Loucy (cell line): ENCODE results near the gene PDHA2.

Experiments used
- H2AFZ ChIP-seq: fragments of 200-600 bp; sonication (generic); 2 replicates; pipeline ENCODE4 v1.6.0; 2016; ENCODE audit warnings: antibody characterized with exemption, mild to moderate bottlenecking, low read length, moderate library complexity
- H3F3A ChIP-seq: fragments of 200-600 bp; 2 replicates; pipeline ENCODE4 v1.6.0; 2016; ENCODE audit warnings: antibody characterized with exemption, low read depth, mild to moderate bottlenecking
- H3K27me3 ChIP-seq: fragments of 200-600 bp; sonication (generic); 2 replicates; pipeline ENCODE4 v1.6.1; 2014; ENCODE audit warnings: low read length, mild to moderate bottlenecking; ENCODE audit not compliant: insufficient read depth, poor library complexity, severe bottlenecking
- H3K36me3 ChIP-seq: fragments of 200-600 bp; sonication (generic); 2 replicates; pipeline ENCODE4 v1.6.1; 2016; ENCODE audit warnings: low read length; ENCODE audit not compliant: insufficient read depth
- H3K4me1 ChIP-seq: fragments of 200-600 bp; sonication (generic); 2 replicates; pipeline ENCODE4 v1.5.1; 2014; ENCODE audit warnings: low read length, mild to moderate bottlenecking; ENCODE audit not compliant: insufficient read depth, poor library complexity, severe bottlenecking
- H3K4me2 ChIP-seq: fragments of 200-600 bp; sonication (generic); 2 replicates; pipeline ENCODE4 v1.6.0; 2014; ENCODE audit warnings: antibody characterized with exemption, low read length, low read depth, mild to moderate bottlenecking; ENCODE audit not compliant: poor library complexity, severe bottlenecking
- H3K4me3 ChIP-seq: fragments of 200-600 bp; sonication (generic); 2 replicates; pipeline ENCODE4 v1.5.1; 2014; ENCODE audit warnings: low read length, mild to moderate bottlenecking, mixed read lengths; ENCODE audit not compliant: poor library complexity, severe bottlenecking
- H3K79me2 ChIP-seq: fragments of 200-600 bp; sonication (generic); 2 replicates; pipeline ENCODE4 v1.6.1; 2014; ENCODE audit warnings: low read length; ENCODE audit not compliant: insufficient read depth
- H3K9ac ChIP-seq: fragments of 200-600 bp; sonication (generic); 2 replicates; pipeline ENCODE4 v1.6.0; 2014; ENCODE audit warnings: mild to moderate bottlenecking, low read depth, low read length, moderate library complexity; ENCODE audit not compliant: poor library complexity, severe bottlenecking
- H3K9me2 ChIP-seq: fragments of 200-600 bp; sonication (generic); replicated peaks from 2 replicates; pipeline ENCODE4 v1.6.1; 2016; ENCODE audit warnings: low read depth, low read length, mixed read lengths
- H3K9me3 ChIP-seq: fragments of 200-600 bp; sonication (generic); 2 replicates; pipeline ENCODE4 v1.6.1; 2014; ENCODE audit warnings: mild to moderate bottlenecking, antibody characterized with exemption, low read length, low read depth; ENCODE audit not compliant: insufficient read depth
- H4K20me1 ChIP-seq: fragments of 200-600 bp; sonication (generic); 2 replicates; pipeline ENCODE4 v1.6.0; 2014; ENCODE audit warnings: antibody characterized with exemption, low read length, mild to moderate bottlenecking; ENCODE audit not compliant: insufficient read depth, poor library complexity, severe bottlenecking
- EZH2phosphoT487 ChIP-seq: fragments of 200-600 bp; IDR thresholded peaks from 2 replicates; pipeline ENCODE4 v1.6.1; 2018; ENCODE audit warnings: antibody characterized with exemption, mild to moderate bottlenecking, moderate library complexity, borderline replicate concordance
- TF ChIP-seq, protein P1 (sequence below): fragments of 200-600 bp; sonication (generic); conservative IDR thresholded peaks from 2 replicates; pipeline ENCODE4 v1.5.1; 2014; ENCODE audit warnings: mild to moderate bottlenecking, antibody characterized with exemption, low read length

The PDHA2 gene

GRCh38 chr4:95839891-95840290 lies at the start of gene PDHA2:
TSS of gene PDHA2 (plus strand) at chr4:95840093. CDS start at chr4:95840151, 58 bp downstream.
- Histone ChIP-seq H3K36me3 (no peaks in the 10 kb centered on the region), H3K27me3 (no peaks in the 10 kb centered on the region), H3K9ac (no peak within 1 kb of the TSS), H3F3A (no peaks in the 10 kb centered on the region), H3K9me2 (no peaks in the 10 kb centered on the region), H3K79me2 (no peaks in the 10 kb centered on the region), H3K4me1 (no peaks in the 10 kb centered on the region), H3K4me3 (no peak within 1 kb of the TSS), H2AFZ (no peak within 1 kb of the TSS), H4K20me1 (no peaks in the 10 kb centered on the region), H3K9me3 (no peaks in the 10 kb centered on the region), H3K4me2 (no peak within 1 kb of the TSS)
- TF ChIP-seq EZH2phosphoT487, result no peak
- TF ChIP-seq, protein P1, sequence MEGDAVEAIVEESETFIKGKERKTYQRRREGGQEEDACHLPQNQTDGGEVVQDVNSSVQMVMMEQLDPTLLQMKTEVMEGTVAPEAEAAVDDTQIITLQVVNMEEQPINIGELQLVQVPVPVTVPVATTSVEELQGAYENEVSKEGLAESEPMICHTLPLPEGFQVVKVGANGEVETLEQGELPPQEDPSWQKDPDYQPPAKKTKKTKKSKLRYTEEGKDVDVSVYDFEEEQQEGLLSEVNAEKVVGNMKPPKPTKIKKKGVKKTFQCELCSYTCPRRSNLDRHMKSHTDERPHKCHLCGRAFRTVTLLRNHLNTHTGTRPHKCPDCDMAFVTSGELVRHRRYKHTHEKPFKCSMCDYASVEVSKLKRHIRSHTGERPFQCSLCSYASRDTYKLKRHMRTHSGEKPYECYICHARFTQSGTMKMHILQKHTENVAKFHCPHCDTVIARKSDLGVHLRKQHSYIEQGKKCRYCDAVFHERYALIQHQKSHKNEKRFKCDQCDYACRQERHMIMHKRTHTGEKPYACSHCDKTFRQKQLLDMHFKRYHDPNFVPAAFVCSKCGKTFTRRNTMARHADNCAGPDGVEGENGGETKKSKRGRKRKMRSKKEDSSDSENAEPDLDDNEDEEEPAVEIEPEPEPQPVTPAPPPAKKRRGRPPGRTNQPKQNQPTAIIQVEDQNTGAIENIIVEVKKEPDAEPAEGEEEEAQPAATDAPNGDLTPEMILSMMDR, result no peak

- H3K4me1 ChIP-seq, result no peaks in the 10 kb centered on the region
- H2AFZ ChIP-seq, result no peak overlapping the region
- TF ChIP-seq EZH2phosphoT487, result no peak
- TF ChIP-seq, protein P1, result no peak
- H3K4me2 ChIP-seq, result no peak overlapping the region
- no peaks in the 10 kb centered on the region for H3K9me2 ChIP-seq
- no peaks in the 10 kb centered on the region for H3K9me3 ChIP-seq
- H3K27me3 ChIP-seq, result no peaks in the 10 kb centered on the region
- no peak overlapping the region for H3K9ac ChIP-seq
- H3K36me3 ChIP-seq, result no peaks in the 10 kb centered on the region
- no peaks in the 10 kb centered on the region for H4K20me1 ChIP-seq
- H3K79me2 ChIP-seq, result no peaks in the 10 kb centered on the region
- H3K4me3 ChIP-seq, result no peak overlapping the region
- H3F3A ChIP-seq, result no peaks in the 10 kb centered on the region
Measured at GRCh38 chr4:95798003-95798402, 41.9 kb upstream of the PDHA2 start.

DNA sequence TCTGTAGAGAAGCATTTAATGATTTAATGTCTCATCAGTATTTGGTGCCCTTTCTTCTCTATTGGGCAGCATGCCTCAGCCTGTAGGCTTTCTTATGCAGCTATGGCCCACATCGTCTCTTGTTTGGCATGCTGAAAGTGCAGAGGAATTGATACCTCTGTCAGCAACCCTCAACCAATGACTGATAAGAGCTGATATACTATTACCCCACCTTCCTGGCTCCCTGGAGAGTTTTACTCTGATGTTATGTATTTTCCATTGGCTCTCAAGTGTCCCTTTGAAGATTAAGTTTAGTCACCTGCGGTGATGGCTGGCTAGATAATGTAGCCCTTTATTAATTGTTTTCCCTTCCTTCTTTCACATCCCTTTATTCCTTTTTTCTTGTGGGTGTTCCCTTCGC lies 41.2 kb upstream of the PDHA2 start:
- Histone ChIP-seq H3K36me3 (no peaks in the 10 kb centered on the region), H3K4me2 (no peak overlapping the region), H3K4me1 (no peaks in the 10 kb centered on the region), H3K9me2 (no peaks in the 10 kb centered on the region), H3K27me3 (no peaks in the 10 kb centered on the region), H3F3A (no peaks in the 10 kb centered on the region), H2AFZ (no peak overlapping the region), H3K9me3 (no peaks in the 10 kb centered on the region), H4K20me1 (no peaks in the 10 kb centered on the region), H3K4me3 (no peak overlapping the region), H3K9ac (no peak overlapping the region), H3K79me2 (no peaks in the 10 kb centered on the region)
- TF ChIP-seq, protein P1, result no peak
- no peak for TF ChIP-seq EZH2phosphoT487
